Neutrophil (primary cell): ENCODE measurements around the gene RABL6.

Experiments used
- H3K27ac ChIP-seq: fragments of 200-600 bp; sonication (generic); 2 replicates; pipeline ENCODE4 v1.5.1; 2016; ENCODE audit warnings: mild to moderate bottlenecking, moderate library complexity
- H3K27me3 ChIP-seq: fragments of 200-600 bp; sonication (generic); 2 replicates; pipeline ENCODE4 v1.6.0; 2016; ENCODE audit warnings: mild to moderate bottlenecking
- H3K36me3 ChIP-seq: fragments of 200-600 bp; sonication (generic); 2 replicates; pipeline ENCODE4 v1.5.1; 2017
- H3K4me1 ChIP-seq, 2 experiments: fragments of 200-600 bp in 1 of 2; sonication (generic) in 1 of 2; 1 replicate in 1 of 2; 2 replicates in 1 of 2; pipeline versions ENCODE4 v1.5.1 to v1.6.1; 2013 to 2016; ENCODE audit warnings: low read depth in 1 of 2, low read length in 1 of 2, mild to moderate bottlenecking in 1 of 2, moderate library complexity in 1 of 2; ENCODE audit not compliant: control insufficient read depth in 1 of 2, insufficient read depth in 1 of 2
- H3K4me3 ChIP-seq, 2 experiments: fragments of 200-600 bp in 1 of 2; sonication (generic) in 1 of 2; 1 replicate in 1 of 2; 2 replicates in 1 of 2; pipeline ENCODE4 v1.5.1; 2013 to 2016; ENCODE audit warnings: low read depth in 1 of 2, low read length in 1 of 2, mild to moderate bottlenecking in 1 of 2, moderate library complexity in 1 of 2
- H3K9me3 ChIP-seq: fragments of 200-600 bp; sonication (generic); 2 replicates; pipeline ENCODE4 v1.5.1; 2016
- TF ChIP-seq, protein P1 (sequence below): fragments of 200-600 bp; sonication (generic); IDR thresholded peaks from 2 replicates; pipeline ENCODE4 v1.5.1; 2016; ENCODE audit warnings: antibody characterized with exemption

RABL6 gene

GRCh38 chr9:136853596-136854112 is 45.9 kb downstream of the RABL6 start:
- H3K4me3 ChIP-seq: no peak overlapping the region
- no peaks in the 10 kb centered on the region for H3K9me3 ChIP-seq
- H3K27ac ChIP-seq: no peak overlapping the region
- peaks cover 10 to 11% of the 10 kb centered on the region in 2 experiments for H3K4me1 ChIP-seq
- TF ChIP-seq, protein P1, sequence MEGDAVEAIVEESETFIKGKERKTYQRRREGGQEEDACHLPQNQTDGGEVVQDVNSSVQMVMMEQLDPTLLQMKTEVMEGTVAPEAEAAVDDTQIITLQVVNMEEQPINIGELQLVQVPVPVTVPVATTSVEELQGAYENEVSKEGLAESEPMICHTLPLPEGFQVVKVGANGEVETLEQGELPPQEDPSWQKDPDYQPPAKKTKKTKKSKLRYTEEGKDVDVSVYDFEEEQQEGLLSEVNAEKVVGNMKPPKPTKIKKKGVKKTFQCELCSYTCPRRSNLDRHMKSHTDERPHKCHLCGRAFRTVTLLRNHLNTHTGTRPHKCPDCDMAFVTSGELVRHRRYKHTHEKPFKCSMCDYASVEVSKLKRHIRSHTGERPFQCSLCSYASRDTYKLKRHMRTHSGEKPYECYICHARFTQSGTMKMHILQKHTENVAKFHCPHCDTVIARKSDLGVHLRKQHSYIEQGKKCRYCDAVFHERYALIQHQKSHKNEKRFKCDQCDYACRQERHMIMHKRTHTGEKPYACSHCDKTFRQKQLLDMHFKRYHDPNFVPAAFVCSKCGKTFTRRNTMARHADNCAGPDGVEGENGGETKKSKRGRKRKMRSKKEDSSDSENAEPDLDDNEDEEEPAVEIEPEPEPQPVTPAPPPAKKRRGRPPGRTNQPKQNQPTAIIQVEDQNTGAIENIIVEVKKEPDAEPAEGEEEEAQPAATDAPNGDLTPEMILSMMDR: no peak
- peaks cover 6% of the 10 kb centered on the region for H3K27me3 ChIP-seq
- H3K36me3 ChIP-seq: no peaks in the 10 kb centered on the region

DNA sequence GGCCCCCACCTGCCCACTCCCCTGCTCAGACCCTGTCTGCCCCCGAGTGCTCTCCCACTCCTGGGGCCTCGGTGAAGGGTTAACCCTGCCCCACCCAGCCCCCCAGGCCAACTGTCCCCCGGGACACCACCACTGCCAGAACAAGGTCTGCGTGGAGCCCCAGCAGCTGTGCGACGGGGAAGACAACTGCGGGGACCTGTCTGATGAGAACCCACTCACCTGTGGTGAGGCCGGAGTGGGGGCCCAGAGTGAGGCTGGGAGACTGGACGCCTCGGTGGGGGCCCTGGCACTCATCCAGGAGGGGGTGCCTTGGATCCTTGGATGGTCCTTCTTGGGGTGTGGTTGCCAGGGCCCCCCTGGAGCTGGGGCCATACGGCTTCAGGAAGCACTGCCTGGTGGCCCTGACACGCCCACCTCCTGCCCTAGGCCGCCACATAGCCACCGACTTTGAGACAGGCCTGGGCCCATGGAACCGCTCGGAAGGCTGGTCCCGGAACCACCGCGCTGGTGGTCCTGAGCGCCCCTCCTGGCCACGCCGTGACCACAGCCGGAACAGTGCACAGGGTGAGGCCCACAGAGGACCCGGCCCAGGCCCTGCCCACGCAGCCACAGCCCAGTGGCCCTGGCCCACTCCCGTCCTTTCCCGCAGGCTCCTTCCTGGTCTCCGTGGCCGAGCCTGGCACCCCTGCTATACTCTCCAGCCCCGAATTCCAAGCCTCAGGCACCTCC is 46.5 kb downstream of the RABL6 start:
- no peak overlapping the region for H3K4me3 ChIP-seq
- no peaks in the 10 kb centered on the region for H3K9me3 ChIP-seq
- no peaks in the 10 kb centered on the region for H3K27me3 ChIP-seq
- TF ChIP-seq, protein P1: no peak
- no peaks in the 10 kb centered on the region for H3K36me3 ChIP-seq
- H3K27ac ChIP-seq: no peak overlapping the region
- H3K4me1 ChIP-seq: peaks cover 7% of the 10 kb centered on the region in 2 experiments

- Histone ChIP-seq H3K4me1 (peaks cover 2 to 3% of the 10 kb centered on the region in 2 experiments), H3K4me3 (no peak overlapping the region), H3K27me3 (no peaks in the 10 kb centered on the region), H3K27ac (no peak overlapping the region), H3K9me3 (no peaks in the 10 kb centered on the region), H3K36me3 (peaks cover 6% of the 10 kb centered on the region)
- TF ChIP-seq, protein P1: no peak
Observed at GRCh38 chr9:136854842-136855460, 47.2 kb downstream of the RABL6 start.

- H3K27me3 ChIP-seq: no peaks in the 10 kb centered on the region
- H3K4me1 ChIP-seq: no peaks in the 10 kb centered on the region
- no peak overlapping the region for H3K4me3 ChIP-seq
- H3K9me3 ChIP-seq: no peaks in the 10 kb centered on the region
- H3K27ac ChIP-seq: no peak overlapping the region
- TF ChIP-seq, protein P1: no peak
- peaks cover 10% of the 10 kb centered on the region for H3K36me3 ChIP-seq
Observed at GRCh38 chr9:136855461-136856078, 47.8 kb downstream of the RABL6 start.

- H3K27ac ChIP-seq: no peak overlapping the region
- no peaks in the 10 kb centered on the region for H3K9me3 ChIP-seq
- H3K36me3 ChIP-seq: peaks cover 15% of the 10 kb centered on the region
- H3K4me1 ChIP-seq: no peaks in the 10 kb centered on the region
- no peaks in the 10 kb centered on the region for H3K27me3 ChIP-seq
- no peak overlapping the region for H3K4me3 ChIP-seq
- TF ChIP-seq, protein P1: no peak
Observed at GRCh38 chr9:136856079-136856476, 48.3 kb downstream of the RABL6 start.
